Measurements from ENCODE around the gene PLA2G4B.

Gene PLA2G4B

GRCh38 chr15:41827880-41828806 lies 10.5 kb upstream of the PLA2G4B start, which contains the start of gene JMJD7:
TSS of gene JMJD7 (plus strand) at chr15:41828092. CDS start at chr15:41828125, 33 bp downstream.
- peak; percentile 84 to 98 (median 94) for DNase-seq

DNA sequence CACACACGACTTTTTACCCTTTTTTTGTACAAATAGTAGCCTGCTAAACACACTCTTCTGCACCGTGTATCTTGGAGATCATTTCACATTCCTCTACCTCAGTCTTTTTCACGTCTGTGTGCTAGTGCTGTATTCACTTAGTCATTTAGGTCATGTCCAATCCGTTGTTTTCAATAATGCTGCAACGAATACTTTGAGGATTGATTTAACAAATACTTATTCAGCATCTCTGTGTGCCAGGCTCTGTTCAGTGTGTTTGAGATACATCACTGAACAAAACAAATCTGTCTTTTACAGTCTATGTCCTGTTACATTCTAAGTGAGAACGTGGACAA lies 9.9 kb upstream of the PLA2G4B start:
- no peak for DNase-seq

DNA sequence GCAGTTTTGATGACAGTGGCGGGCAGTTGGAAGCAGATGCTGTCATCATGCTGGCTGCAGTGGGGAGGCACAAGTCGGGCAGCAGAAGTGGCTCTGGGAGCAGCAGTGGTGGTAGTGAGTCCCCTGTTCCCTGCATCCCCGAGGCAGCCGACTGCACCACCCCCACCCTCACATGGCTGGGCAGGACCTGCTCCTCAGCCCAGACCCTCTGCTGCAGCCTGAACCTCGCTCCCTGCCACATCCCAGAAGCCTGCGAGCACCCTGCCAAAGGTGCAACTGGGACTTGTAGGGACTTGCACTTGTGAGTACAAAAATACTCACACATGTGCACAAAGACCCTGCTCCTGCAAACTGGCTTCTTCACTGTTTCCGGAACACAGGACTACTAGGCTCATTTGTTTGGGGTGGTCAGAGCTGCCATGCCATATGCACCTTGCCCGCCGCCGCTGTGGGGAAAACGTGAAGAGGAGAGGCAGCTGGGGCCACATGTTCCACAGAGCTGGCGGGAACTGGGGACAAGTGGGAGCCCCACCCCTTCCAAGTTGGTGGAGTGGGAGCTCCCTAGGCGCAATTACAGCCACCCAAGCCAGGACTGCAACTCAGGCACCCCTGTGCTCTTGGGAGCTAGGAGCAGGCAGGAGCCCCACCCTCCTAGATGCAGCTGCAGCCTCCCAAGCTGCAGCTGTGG lies 8.5 kb upstream of the PLA2G4B start:
- DNase-seq: no peak

- peak in 3 of 6 experiments; percentile 10 to 18 (median 15) for DNase-seq
Measured at GRCh38 chr15:41831291-41831690, 7.4 kb upstream of the PLA2G4B start.

- DNase-seq: no peak
Measured at GRCh38 chr15:41832208-41832607, 6.4 kb upstream of the PLA2G4B start.

DNA sequence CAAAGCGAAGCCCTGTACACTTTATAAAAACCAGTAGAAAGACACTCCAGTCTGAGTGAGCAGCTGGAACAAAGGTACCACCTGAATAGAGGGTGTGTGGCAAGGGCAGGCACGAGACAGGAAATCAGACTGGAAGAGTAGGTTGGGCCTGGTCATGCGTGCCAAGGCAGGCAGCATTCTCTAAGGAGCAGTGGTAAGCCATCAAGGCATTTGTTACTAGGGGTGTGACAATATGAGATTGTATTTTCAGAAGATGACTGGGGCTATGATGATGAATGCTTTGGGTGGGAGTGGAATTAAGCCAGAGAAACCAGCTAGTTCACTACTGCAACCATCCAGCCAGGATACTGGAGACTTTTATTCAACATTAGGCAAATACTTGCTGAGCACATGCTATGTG lies 5.8 kb upstream of the PLA2G4B start:
- peak in 1 of 6 experiments; percentile 11 for DNase-seq

DNA sequence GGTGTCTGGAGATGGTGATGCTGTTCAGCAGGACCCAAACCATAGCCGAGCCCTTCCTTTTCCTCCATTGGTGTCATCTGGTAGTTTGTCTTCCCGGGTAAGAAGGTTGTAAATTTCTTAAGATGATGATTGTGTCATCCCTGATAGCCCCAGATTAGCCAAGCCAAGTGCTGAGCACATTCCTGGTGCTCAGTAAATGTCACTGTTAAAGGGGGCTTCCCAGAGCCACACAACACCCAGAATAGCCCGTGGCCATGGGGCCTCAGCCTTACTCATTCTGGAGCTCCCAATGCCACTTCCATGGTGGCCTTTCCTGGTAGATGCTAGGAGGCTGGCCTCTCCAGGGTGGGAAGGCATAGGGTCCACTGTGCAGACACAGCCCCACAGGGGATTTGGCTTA lies 4.6 kb upstream of the PLA2G4B start:
- DNase-seq: no peak

- no peak for DNase-seq
Measured at GRCh38 chr15:41836073-41836472, 2.6 kb upstream of the PLA2G4B start.

- no peak for DNase-seq
Measured at GRCh38 chr15:41836713-41837454, 1.8 kb upstream of the PLA2G4B start.

- DNase-seq: no peak
Measured at GRCh38 chr15:41839781-41840491, 1.3 kb downstream of the PLA2G4B start.

GRCh38 chr15:41840673-41841072 lies 2.0 kb downstream of the PLA2G4B start:
- no peak for DNase-seq

DNA sequence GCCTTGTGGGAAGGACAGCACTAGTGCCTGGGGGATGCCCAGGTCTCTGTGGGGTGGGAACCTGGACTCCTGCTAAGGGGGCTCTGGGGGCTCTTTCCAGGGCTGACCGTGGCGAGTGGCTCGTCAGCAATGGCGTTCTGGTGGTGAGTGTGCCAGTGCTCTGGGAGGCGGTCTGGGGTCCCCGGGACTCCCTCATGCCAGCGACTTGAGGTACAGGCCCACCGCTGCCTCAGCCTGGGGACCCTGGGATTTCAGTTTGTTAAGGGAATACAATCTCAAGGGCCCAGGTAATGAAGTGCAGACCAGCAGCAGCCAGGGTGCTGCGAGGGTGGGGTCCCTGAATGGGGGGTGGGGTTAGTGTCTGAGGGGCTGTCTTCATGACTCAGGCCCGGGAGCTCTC lies 2.5 kb downstream of the PLA2G4B start:
- DNase-seq: no peak

- no peak for DNase-seq
Measured at GRCh38 chr15:41842229-41842628, 3.6 kb downstream of the PLA2G4B start.

DNA sequence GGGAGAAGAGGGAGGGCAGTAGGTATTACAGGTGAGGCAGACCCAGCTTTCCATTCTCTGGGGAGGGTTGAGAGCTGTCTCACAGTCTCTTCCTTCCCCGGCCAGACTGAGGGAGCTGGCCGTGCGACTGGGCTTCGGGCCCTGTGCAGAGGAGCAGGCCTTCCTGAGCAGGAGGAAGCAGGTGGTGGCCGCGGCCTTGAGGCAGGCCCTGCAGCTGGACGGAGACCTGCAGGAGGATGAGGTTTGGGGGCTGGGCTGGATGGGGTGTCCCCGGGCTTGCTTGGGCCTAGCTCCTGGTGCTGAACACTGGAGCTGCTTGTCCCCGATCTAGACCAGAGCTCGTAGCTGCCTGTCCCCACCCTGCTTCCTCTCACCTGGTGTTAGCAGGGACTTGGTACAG lies 4.9 kb downstream of the PLA2G4B start:
- no peak for DNase-seq

DNA sequence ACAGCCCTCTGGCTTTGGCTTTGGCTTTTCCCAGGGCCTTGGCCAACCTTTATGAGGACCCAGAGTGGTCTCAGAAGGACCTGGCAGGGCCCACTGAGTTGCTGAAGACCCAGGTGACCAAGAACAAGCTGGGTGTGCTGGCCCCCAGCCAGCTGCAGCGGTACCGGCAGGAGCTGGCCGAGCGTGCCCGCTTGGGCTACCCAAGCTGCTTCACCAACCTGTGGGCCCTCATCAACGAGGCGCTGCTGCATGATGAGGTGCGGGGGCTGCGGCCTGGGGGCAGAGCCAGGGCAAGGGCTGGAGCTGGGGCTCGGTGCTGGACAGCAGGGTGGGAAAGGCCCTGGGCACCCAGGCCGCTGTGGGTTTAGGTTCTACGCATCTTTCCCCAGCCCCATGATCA lies 6.2 kb downstream of the PLA2G4B start:
- no peak for DNase-seq

DNA sequence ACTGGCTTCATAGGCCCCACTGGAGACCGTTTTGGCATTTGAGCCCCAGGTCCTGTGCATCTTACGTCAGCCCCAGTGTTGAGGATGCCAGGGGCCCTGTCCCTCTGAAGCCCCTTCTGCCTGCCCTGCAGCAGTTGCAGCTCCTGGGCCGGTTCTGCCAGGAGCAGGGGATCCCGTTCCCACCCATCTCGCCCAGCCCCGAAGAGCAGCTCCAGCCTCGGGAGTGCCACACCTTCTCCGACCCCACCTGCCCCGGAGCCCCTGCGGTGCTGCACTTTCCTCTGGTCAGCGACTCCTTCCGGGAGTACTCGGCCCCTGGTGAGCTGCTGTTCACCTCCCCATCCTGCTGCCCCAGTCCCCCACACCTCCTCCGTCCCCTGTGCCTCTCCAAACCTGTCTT lies 8.6 kb downstream of the PLA2G4B start:
- no peak for DNase-seq

DNA sequence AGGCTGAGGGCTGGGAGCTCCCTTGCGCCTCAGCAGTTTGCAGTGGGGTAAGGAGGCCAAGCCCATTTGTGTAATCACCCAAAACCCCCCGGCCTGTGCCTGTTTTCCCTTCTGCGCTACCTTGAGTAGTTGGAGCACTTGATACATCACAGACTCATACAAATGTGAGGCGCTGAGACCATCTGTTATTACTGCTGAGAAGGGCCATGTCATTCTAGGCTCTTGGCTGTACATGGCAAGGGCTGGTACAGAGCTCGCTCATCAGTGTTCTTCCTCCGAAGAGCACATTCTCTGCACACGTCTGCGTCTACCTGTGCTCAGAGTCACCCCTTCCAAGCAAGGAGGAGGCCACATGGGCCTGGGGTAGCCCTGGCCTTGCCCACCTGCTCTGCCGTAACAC lies 9.3 kb downstream of the PLA2G4B start:
- no peak for DNase-seq

DNA sequence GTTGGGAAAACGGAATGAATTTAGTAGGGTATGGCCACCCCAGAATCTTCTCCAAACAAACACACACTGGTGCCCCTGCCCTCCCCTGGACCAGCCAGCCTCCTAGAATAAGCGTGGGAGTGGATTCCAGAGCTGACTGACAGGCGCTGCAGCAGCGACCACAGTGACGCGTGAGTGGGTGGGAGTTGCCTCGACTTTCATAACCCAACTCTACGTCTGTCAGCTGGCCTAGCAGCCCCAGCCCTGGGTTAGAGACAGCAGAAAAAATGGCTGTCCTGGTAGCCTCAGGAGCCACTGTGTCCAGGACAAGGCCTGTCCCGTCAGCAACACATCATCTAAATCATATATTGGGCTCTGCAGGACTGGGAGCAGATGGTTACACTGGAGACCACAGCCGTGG lies 10.0 kb downstream of the PLA2G4B start:
- DNase-seq: no peak

GRCh38 chr15:41849204-41849603 lies 10.6 kb downstream of the PLA2G4B start:
- DNase-seq: no peak

DNA sequence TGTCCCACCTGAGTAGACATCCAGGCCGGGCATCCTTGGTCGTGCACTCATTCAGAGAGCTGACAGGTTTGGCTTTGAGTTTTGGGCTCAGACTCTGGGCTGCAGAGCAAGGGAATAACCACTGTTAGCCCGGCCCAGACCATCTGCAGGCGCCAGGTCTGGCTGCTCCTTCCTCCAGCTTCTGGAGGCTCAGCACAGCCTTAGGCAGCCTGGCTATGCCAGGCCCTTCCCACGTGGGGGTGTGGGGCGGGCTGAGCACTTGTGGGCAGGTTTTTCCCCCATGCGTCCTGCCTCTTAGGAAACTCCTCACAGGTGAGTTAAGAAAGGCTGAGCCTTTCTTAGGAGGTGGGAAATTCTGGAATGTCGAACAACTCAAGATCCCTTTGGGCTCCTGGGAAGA lies 11.2 kb downstream of the PLA2G4B start:
- DNase-seq: no peak

- no peak for DNase-seq
Measured at GRCh38 chr15:41850482-41851166, 12.0 kb downstream of the PLA2G4B start.

DNA sequence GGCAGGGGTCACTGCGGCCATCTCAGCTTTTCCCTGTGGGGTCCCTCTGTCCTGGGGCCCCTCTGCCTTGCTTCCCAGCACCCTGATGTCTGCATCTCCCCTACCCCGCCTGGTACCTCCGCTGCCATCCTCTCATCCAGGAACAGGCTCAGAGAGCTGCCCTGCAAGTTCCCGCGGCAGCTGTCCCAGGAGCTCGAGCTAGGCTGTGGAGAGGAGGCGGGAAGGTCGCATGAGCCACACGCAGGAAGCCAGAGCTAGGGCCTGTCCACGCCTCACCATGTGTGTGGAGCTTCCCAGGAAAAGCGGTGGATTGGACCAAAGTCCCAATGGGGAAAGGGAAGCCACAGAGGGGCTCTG lies 12.5 kb downstream of the PLA2G4B start:
- no peak for DNase-seq
